ENCODE data around the gene MCM9.

MCM9 gene

GRCh38 chr6:118934461-118935330 lies at the start of gene MCM9:
Gene MCM9 (minus strand): TSS chr6:118935159. CDS start chr6:118931723, 3,436 bp downstream.
- peak; percentile 74 for DNase-seq

GRCh38 chr6:118984342-118984741 lies 49.4 kb upstream of the MCM9 start:
- DNase-seq = no peak

- no peak for DNase-seq
These were observed 47.6 kb upstream of the MCM9 start for GRCh38 chr6:118982575-118982911.

GRCh38 chr6:118981884-118982574 lies 47.1 kb upstream of the MCM9 start:
- DNase-seq = no peak

GRCh38 chr6:118980063-118980462 lies 45.1 kb upstream of the MCM9 start:
- DNase-seq = no peak

GRCh38 chr6:118974790-118975189 lies 39.8 kb upstream of the MCM9 start:
- no peak for DNase-seq

- no peak for DNase-seq
These were observed 36.7 kb upstream of the MCM9 start for GRCh38 chr6:118971682-118972081.

GRCh38 chr6:118970866-118971265 lies 35.9 kb upstream of the MCM9 start:
- DNase-seq = no peak

GRCh38 chr6:118968416-118968815 lies 33.5 kb upstream of the MCM9 start:
- no peak for DNase-seq

GRCh38 chr6:118967239-118967638 lies 32.3 kb upstream of the MCM9 start:
- DNase-seq = no peak

GRCh38 chr6:118965843-118966370 lies 30.9 kb upstream of the MCM9 start:
- DNase-seq = no peak

- no peak for DNase-seq
These were observed 30.4 kb upstream of the MCM9 start for GRCh38 chr6:118965371-118965770.

- DNase-seq = no peak
These were observed 28.0 kb upstream of the MCM9 start for GRCh38 chr6:118963003-118963402.

- no peak for DNase-seq
These were observed 24.9 kb upstream of the MCM9 start for GRCh38 chr6:118959903-118960302.

- no peak for DNase-seq
These were observed 18.4 kb upstream of the MCM9 start for GRCh38 chr6:118953391-118953790.

GRCh38 chr6:118952683-118953082 lies 17.7 kb upstream of the MCM9 start:
- DNase-seq = no peak

- no peak for DNase-seq
These were observed 10.3 kb upstream of the MCM9 start for GRCh38 chr6:118945217-118945616.

GRCh38 chr6:118940770-118941169 lies 5.8 kb upstream of the MCM9 start:
- DNase-seq = no peak

GRCh38 chr6:118939683-118940082 lies 4.7 kb upstream of the MCM9 start:
- no peak for DNase-seq

GRCh38 chr6:118935978-118936703 lies 1.2 kb upstream of the MCM9 start:
- no peak for DNase-seq

- no peak for DNase-seq
These were observed 341 bp upstream of the MCM9 start for GRCh38 chr6:118935331-118935668.

GRCh38 chr6:118933855-118934460 lies 1.0 kb downstream of the MCM9 start:
- no peak for DNase-seq

- DNase-seq = no peak
These were observed 2.5 kb downstream of the MCM9 start for GRCh38 chr6:118932421-118932820.

Data from amniotic stem cell (primary cell).